GM18498 (cell line): ENCODE measurements around the gene PLCD3.
"Not testable (repeated sequence)": the region's sequence is repeated elsewhere in the genome, so short reads cannot be mapped to it uniquely, and the experiment has no call there.

Experiments
- ATAC-seq: cut with Tn5 transposase; IDR thresholded peaks from one replicate; pipeline ENCODE4 v1.9.1; 2021; ENCODE audit warnings: mild to moderate bottlenecking, moderate library complexity; ENCODE audit not compliant: unreplicated experiment

PLCD3 gene

GRCh38 chr17:45135192-45135977, 3.1 kb upstream of the PLCD3 start, which contains the start of gene ACBD4:
TSS of gene ACBD4 (plus strand) at chr17:45135687. CDS start at chr17:45136145, 458 bp downstream.
- peak; percentile 79 for ATAC-seq

- peak; percentile 34 for ATAC-seq
These were observed 503 bp upstream of the PLCD3 start for GRCh38 chr17:45132572-45133463.

- no peak for ATAC-seq
These were observed 547 bp downstream of the PLCD3 start for GRCh38 chr17:45131616-45132319.

- ATAC-seq = no peak
These were observed 1.4 kb downstream of the PLCD3 start for GRCh38 chr17:45130681-45131615.

- ATAC-seq = no peak
These were observed 2.2 kb downstream of the PLCD3 start for GRCh38 chr17:45129940-45130680.

- ATAC-seq = no peak
These were observed 2.8 kb downstream of the PLCD3 start for GRCh38 chr17:45129426-45129939.

GRCh38 chr17:45128989-45129388, 3.3 kb downstream of the PLCD3 start:
- ATAC-seq = no peak

- ATAC-seq = no peak
These were observed 4.0 kb downstream of the PLCD3 start for GRCh38 chr17:45128331-45128730.

GRCh38 chr17:45127548-45128300, 4.6 kb downstream of the PLCD3 start:
- ATAC-seq = no peak

GRCh38 chr17:45127207-45127547, 5.1 kb downstream of the PLCD3 start:
- no peak for ATAC-seq

- ATAC-seq = no peak
These were observed 6.8 kb downstream of the PLCD3 start for GRCh38 chr17:45125509-45125908.

GRCh38 chr17:45124797-45125122, 7.6 kb downstream of the PLCD3 start:
- ATAC-seq = not testable (repeated sequence)

- ATAC-seq = no peak
These were observed 8.2 kb downstream of the PLCD3 start for GRCh38 chr17:45123930-45124796.

- ATAC-seq = no peak
These were observed 9.1 kb downstream of the PLCD3 start for GRCh38 chr17:45123076-45123770.

GRCh38 chr17:45121055-45121454, 11.3 kb downstream of the PLCD3 start:
- no peak for ATAC-seq

GRCh38 chr17:45120558-45120957, 11.8 kb downstream of the PLCD3 start:
- no peak for ATAC-seq

GRCh38 chr17:45119964-45120363, 12.4 kb downstream of the PLCD3 start:
- no peak for ATAC-seq
